IMR-90 (cell line): ENCODE data around the gene DYSF. TPM values are rescaled to one million over a fixed set of nuclear protein-coding genes. Genes with fewer than 3 reads are reported as not detected.
A peak's percentile ranks its signal among the peaks of the same experiment; 100 is the strongest.

ENCODE experiments used
- ATAC-seq: fragments of 200-7000 bp; cut with Tn5 transposase; 2 replicates; pipeline ENCODE4 v1.9.1; 2020; ENCODE audit warnings: low read depth, mild to moderate bottlenecking, moderate library complexity
- BruUV-seq: library from RNA; stranded (reverse); fragments of 400-500 nt; replicated peaks from 2 replicates; lab custom pipeline; 2021; lab: Mats Ljungman, UMichigan
- CTCF ChIA-PET: fragments of 300-600 bp; formaldehyde crosslinking; extraction: SDS; loops from one replicate; lab custom pipeline; 2021; ENCODE audit warnings: antibody characterized with exemption; lab: Yijun Ruan, JAX
- POLR2A ChIA-PET: fragments of 300-600 bp; sonication (Branson Sonifier 250); formaldehyde crosslinking; loops from one replicate; lab custom pipeline; 2022; ENCODE audit warnings: antibody characterized with exemption; ENCODE audit not compliant: unreplicated experiment; lab: Charles Lee
- DNase-seq: peaks from one replicate; pipeline ENCODE4 v3.0.0; 2013
- H2AFZ ChIP-seq: replicated peaks from 2 replicates; pipeline ENCODE3; 2013; ENCODE audit warnings: low read length, mild to moderate bottlenecking; ENCODE audit not compliant: poor library complexity
- H2AK5ac ChIP-seq: 2 replicates; pipeline ENCODE4 v1.6.1; 2013; ENCODE audit warnings: low read depth, low read length, inconsistent platforms
- H2AK9ac ChIP-seq: replicated peaks from 2 replicates; pipeline ENCODE3; 2013; ENCODE audit warnings: mild to moderate bottlenecking, low read depth, low read length, moderate library complexity; ENCODE audit not compliant: poor library complexity
- H2BK120ac ChIP-seq: 2 replicates; pipeline ENCODE4 v1.6.1; 2013; ENCODE audit warnings: low read depth, low read length, inconsistent platforms
- H2BK15ac ChIP-seq: 3 replicates; pipeline ENCODE4 v1.6.1; 2013; ENCODE audit warnings: low read depth, low read length, inconsistent platforms
- H2BK20ac ChIP-seq: 2 replicates; pipeline ENCODE4 v1.6.1; 2013; ENCODE audit warnings: low read depth, mild to moderate bottlenecking, inconsistent platforms, low read length, moderate library complexity
- H2BK5ac ChIP-seq: 2 replicates; pipeline ENCODE4 v1.6.1; 2013; ENCODE audit warnings: mild to moderate bottlenecking, low read depth, low read length, inconsistent platforms; ENCODE audit not compliant: poor library complexity, severe bottlenecking
- H3K14ac ChIP-seq: replicated peaks from 2 replicates; pipeline ENCODE4 v1.6.1; 2013; ENCODE audit warnings: low read depth, low read length, inconsistent platforms
- H3K18ac ChIP-seq: 2 replicates; pipeline ENCODE4 v1.6.1; 2013; ENCODE audit warnings: low read depth, low read length, control low read depth
- H3K23ac ChIP-seq: 2 replicates; pipeline ENCODE4 v1.6.1; 2013; ENCODE audit warnings: low read depth, low read length, inconsistent platforms
- H3K27ac ChIP-seq: 2 replicates; pipeline ENCODE4 v1.5.1; 2013; ENCODE audit warnings: mild to moderate bottlenecking, control low read depth, low read length; ENCODE audit not compliant: insufficient read depth
- H3K27me3 ChIP-seq: 2 replicates; pipeline ENCODE4 v1.6.1; 2013; ENCODE audit warnings: low read length; ENCODE audit not compliant: control insufficient read depth, insufficient read depth
- H3K36me3 ChIP-seq: 2 replicates; pipeline ENCODE4 v1.6.1; 2013; ENCODE audit warnings: low read length, mixed read lengths; ENCODE audit not compliant: control insufficient read depth, insufficient read depth
- H3K4ac ChIP-seq: 2 replicates; pipeline ENCODE4 v1.6.1; 2013; ENCODE audit warnings: low read depth, low read length, inconsistent platforms
- H3K4me1 ChIP-seq: 2 replicates; pipeline ENCODE4 v1.6.1; 2013; ENCODE audit warnings: low read length, mixed read lengths; ENCODE audit not compliant: control insufficient read depth, insufficient read depth
- H3K4me2 ChIP-seq: 2 replicates; pipeline ENCODE4 v1.6.1; 2013; ENCODE audit warnings: low read depth, mild to moderate bottlenecking, control low read depth, low read length, moderate library complexity
- H3K4me3 ChIP-seq: 2 replicates; pipeline ENCODE4 v1.5.1; 2013; ENCODE audit warnings: low read depth, mild to moderate bottlenecking, control low read depth, low read length, moderate library complexity; ENCODE audit not compliant: insufficient read depth
- H3K56ac ChIP-seq: 2 replicates; pipeline ENCODE4 v1.6.1; 2013; ENCODE audit warnings: low read length, inconsistent platforms; ENCODE audit not compliant: insufficient read depth; ENCODE audit errors: extremely low read depth
- H3K79me1 ChIP-seq, 2 experiments: 2 replicates each; pipeline ENCODE4 v1.6.1; 2013; ENCODE audit warnings: low read length in 2 of 2, inconsistent platforms in 1 of 2, low read depth in 1 of 2
- H3K9ac ChIP-seq: 2 replicates; pipeline ENCODE4 v1.6.1; 2013; ENCODE audit warnings: low read depth, low read length, control low read depth
- H3K9me1 ChIP-seq: 2 replicates; pipeline ENCODE4 v1.6.1; 2013; ENCODE audit warnings: low read length, inconsistent platforms; ENCODE audit not compliant: insufficient read depth
- H3K9me3 ChIP-seq: 2 replicates; pipeline ENCODE4 v1.6.1; 2013; ENCODE audit warnings: low read length; ENCODE audit not compliant: control insufficient read depth, insufficient read depth
- H4K20me1 ChIP-seq: 2 replicates; pipeline ENCODE4 v1.6.1; 2013; ENCODE audit warnings: low read length, inconsistent platforms; ENCODE audit not compliant: insufficient read depth
- H4K5ac ChIP-seq: 2 replicates; pipeline ENCODE4 v1.6.1; 2013; ENCODE audit warnings: mild to moderate bottlenecking, low read depth, low read length, control low read depth
- H4K8ac ChIP-seq, 2 experiments: 2 replicates each; pipeline ENCODE4 v1.6.1; 2013; ENCODE audit warnings: low read depth in 2 of 2, low read length in 2 of 2, control low read depth in 1 of 2, inconsistent platforms in 1 of 2
- H4K91ac ChIP-seq: 2 replicates; pipeline ENCODE4 v1.6.1; 2013; ENCODE audit warnings: low read depth, low read length, inconsistent platforms; ENCODE audit not compliant: insufficient read depth
- BHLHE40 ChIP-seq: fragments of 150-350 bp; IDR thresholded peaks from 2 replicates; pipeline ENCODE4 v1.6.1; 2016; ENCODE audit warnings: mild to moderate bottlenecking, low read depth, low read length
- CHD1 ChIP-seq: IDR thresholded peaks from 2 replicates; pipeline ENCODE4 v1.6.1; 2012; ENCODE audit warnings: low read depth, low read length, improper control_type of control experiment
- CTCF ChIP-seq: conservative IDR thresholded peaks from 2 replicates; pipeline ENCODE4 v1.5.1; 2012; ENCODE audit warnings: mild to moderate bottlenecking, low read depth, low read length, improper control_type of control experiment
- FOS ChIP-seq: fragments of 150-350 bp; IDR thresholded peaks from 2 replicates; pipeline ENCODE4 v1.6.1; 2016; ENCODE audit warnings: low read depth, low read length
- MAFK ChIP-seq: IDR thresholded peaks from 2 replicates; pipeline ENCODE4 v1.6.1; 2012; ENCODE audit warnings: low read depth, low read length, improper control_type of control experiment
- MAZ ChIP-seq: IDR thresholded peaks from 2 replicates; pipeline ENCODE4 v1.6.1; 2012; ENCODE audit warnings: low read depth, mild to moderate bottlenecking, low read length, improper control_type of control experiment, moderate library complexity, borderline replicate concordance
- NFE2L2 ChIP-seq: fragments of 150-350 bp; IDR thresholded peaks from 2 replicates; pipeline ENCODE4 v1.6.1; 2016; ENCODE audit warnings: low read depth, mild to moderate bottlenecking, low read length
- POLR2A ChIP-seq: IDR thresholded peaks from 2 replicates; pipeline ENCODE4 v1.6.1; 2012; ENCODE audit warnings: mild to moderate bottlenecking, low read depth, low read length
- RAD21 ChIP-seq: IDR thresholded peaks from 2 replicates; pipeline ENCODE4 v1.6.1; 2012; ENCODE audit warnings: low read length, improper control_type of control experiment
- WGBS, 2 experiments: methylation state at CpG; one replicate each; pipeline versions ENCODE4 v1.1.5 to v1.1.7; 2013; ENCODE audit warnings: missing lambda C conversion rate in 2 of 2; ENCODE audit not compliant: insufficient read length in 1 of 2; ENCODE audit errors: extremely low coverage in 2 of 2; 5-methylcytosine and 5-hydroxymethylcytosine counted together
- dilution Hi-C: fragments of 300-500 bp; cut with HindIII; formaldehyde crosslinking; loops from one replicate; pipeline ENCODE4 v1.14.3; 2018; ENCODE audit warnings: low sequenced_read_pairs; ENCODE audit not compliant: unreplicated experiment
- in situ Hi-C: fragments of 300-500 bp; cut with MboI; formaldehyde crosslinking; loops from 3 replicates; pipeline ENCODE4 v1.14.3; 2019; ENCODE audit warnings: low sequenced_read_pairs, inconsistent platforms, mixed read lengths
- intact Hi-C: fragments of 100-400 bp; cut with micrococcal nuclease; formaldehyde crosslinking; loops from 2 replicates; pipeline ENCODE4 v1.10.0; 2022
- polyA plus RNA-seq, 3 experiments: library from polyadenylated mRNA; depleted of rRNA; stranded (reverse); fragments of >200 nt; gene quantifications; 2 replicates each; pipeline ENCODE4 v1.2.3, GENCODE V29; 2012; ENCODE audit warnings: low replicate concordance in 1 of 3
- total RNA-seq: library from RNA; depleted of rRNA; stranded (reverse); fragments of >200 nt; gene quantifications from 2 replicates; pipeline ENCODE4 v1.2.3, GENCODE V29; 2012
- TF ChIP-seq, protein P1 (sequence below): fragments of 150-350 bp; IDR thresholded peaks from 2 replicates; pipeline ENCODE4 v1.6.1; 2017; ENCODE audit warnings: mild to moderate bottlenecking, antibody characterized with exemption, low read length, low read depth

The DYSF gene
- total and polyA plus RNA-seq, 2 of the 4 experiments (the other 2 are of a cell fraction): 0.09 to 0.18 TPM

DNA sequence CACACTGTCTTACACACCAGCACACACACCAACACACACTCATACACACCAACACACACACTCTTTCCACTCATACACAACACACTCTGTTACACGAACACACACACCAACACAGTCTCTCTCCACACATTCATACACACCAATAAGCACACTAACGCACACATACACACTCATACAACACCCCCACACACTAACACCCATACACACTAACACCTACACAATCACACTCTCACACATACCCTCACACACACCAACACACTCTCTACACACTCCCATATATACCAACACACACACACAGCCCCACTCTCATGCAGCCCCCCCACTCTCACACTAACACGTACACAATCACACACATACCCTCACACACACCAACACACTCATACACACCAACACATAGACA is 123.8 kb downstream of the DYSF start:
- no peak overlapping the region for H4K5ac ChIP-seq
- TF ChIP-seq, protein P1, sequence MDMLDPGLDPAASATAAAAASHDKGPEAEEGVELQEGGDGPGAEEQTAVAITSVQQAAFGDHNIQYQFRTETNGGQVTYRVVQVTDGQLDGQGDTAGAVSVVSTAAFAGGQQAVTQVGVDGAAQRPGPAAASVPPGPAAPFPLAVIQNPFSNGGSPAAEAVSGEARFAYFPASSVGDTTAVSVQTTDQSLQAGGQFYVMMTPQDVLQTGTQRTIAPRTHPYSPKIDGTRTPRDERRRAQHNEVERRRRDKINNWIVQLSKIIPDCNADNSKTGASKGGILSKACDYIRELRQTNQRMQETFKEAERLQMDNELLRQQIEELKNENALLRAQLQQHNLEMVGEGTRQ: no peak
- TF ChIP-seq POLR2A: no peak
- TF ChIP-seq BHLHE40: no peak
- TF ChIP-seq FOS: no peak
- no peak for TF ChIP-seq CTCF
- TF ChIP-seq RAD21: no peak
- TF ChIP-seq MAFK: no peak
- TF ChIP-seq NFE2L2: no peak
- no peak for TF ChIP-seq CHD1
- no peak for TF ChIP-seq MAZ
- H3K23ac ChIP-seq: no peak overlapping the region
- ATAC-seq (no peak), DNase-seq (no peak)
- no peak overlapping the region for H4K91ac ChIP-seq
- no peak overlapping the region for H3K27ac ChIP-seq
- ChIA-PET POLR2A (no interaction called here), CTCF (no interaction called here)
- H3K4me1 ChIP-seq: no peaks in the 10 kb centered on the region
- H3K4ac ChIP-seq: no peak overlapping the region
- H2AFZ ChIP-seq: no peak overlapping the region
- no peak overlapping the region for H3K4me3 ChIP-seq
- H2BK15ac ChIP-seq: no peak overlapping the region
- no peak overlapping the region for H2AK5ac ChIP-seq
- no peaks in the 10 kb centered on the region for H3K36me3 ChIP-seq
- no peak overlapping the region for H3K18ac ChIP-seq
- H3K79me1 ChIP-seq: no peaks in the 10 kb centered on the region
- no peaks in the 10 kb centered on the region for H3K9me3 ChIP-seq
- dilution Hi-C loops (no loop called here), intact Hi-C loops (no loop called here), in situ Hi-C loops (no loop called here)
- no peak overlapping the region for H4K8ac ChIP-seq
- H2AK9ac ChIP-seq: no peak overlapping the region
- no peak overlapping the region for H3K9ac ChIP-seq
- H3K14ac ChIP-seq: no peak overlapping the region
- BruUV-seq: no TSS peak
- 54 to 100% methylated on average over 2 of the region's 3 CpGs for WGBS, 2 experiments
- no peak overlapping the region for H2BK20ac ChIP-seq
- H2BK120ac ChIP-seq: no peak overlapping the region
- H3K9me1 ChIP-seq: no peaks in the 10 kb centered on the region
- H3K56ac ChIP-seq: no peak overlapping the region
- H3K27me3 ChIP-seq: peaks cover 9% of the 10 kb centered on the region
- peak overlapping the region; percentile 57 for H2BK5ac ChIP-seq
- no peaks in the 10 kb centered on the region; the same call in 1 of the 2 replicates for H4K20me1 ChIP-seq
- H3K4me2 ChIP-seq: no peak overlapping the region
